Bronchus fibroblast of lung (primary cell): ENCODE results near the gene CCR1. TPM values are rescaled to one million over a fixed set of nuclear protein-coding genes. Genes with fewer than 3 reads are reported as not detected.

Source experiments
- total RNA-seq: library from RNA; depleted of rRNA; stranded (reverse); fragments of >200 nt; gene quantifications from 2 replicates; pipeline ENCODE4 v1.2.3, GENCODE V29; 2015

CCR1 gene
- not detected in 2 replicates for total RNA-seq

GRCh38 chr3:46208167-46208704 lies at the start of gene CCR1:
Gene CCR1 (minus strand): TSS chr3:46208313. CDS start chr3:46204313, 4,000 bp downstream.

DNA sequence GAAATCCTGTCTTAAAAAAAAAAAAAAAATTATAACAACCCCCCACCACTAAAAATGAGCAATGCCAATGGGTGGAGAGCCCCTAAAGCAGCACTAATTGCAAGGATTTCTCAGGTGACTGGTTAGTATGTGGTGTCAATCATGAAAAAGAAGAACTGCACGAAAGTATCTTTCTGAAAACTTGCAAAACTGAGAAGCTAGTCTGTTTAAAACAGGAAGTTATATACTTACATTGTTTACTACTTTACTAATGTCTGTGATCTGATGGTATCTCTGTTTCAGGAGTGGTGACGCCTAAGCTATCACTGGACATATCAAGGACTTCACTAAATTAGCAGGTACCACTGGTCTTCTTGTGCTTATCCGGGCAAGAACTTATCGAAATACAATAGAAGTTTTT lies 34.0 kb upstream of the CCR1 start, which contains the start of gene CCR3:
TSS of gene CCR3 (plus strand) at position 341 of the 400 bp plus-strand sequence. CDS start 22,699 bp downstream, outside the sequence.

Other genes starting within 250 kb of the CCR1 start
- gene FYCO1, start 212.5 kb downstream of the CCR1 start, total RNA-seq: 7.1 and 8.6 TPM in 2 replicates
- not detected in 2 replicates for gene XCR1, start 180.8 kb downstream of the CCR1 start, total RNA-seq
- not detected in 2 replicates for gene CCR3, start 34.1 kb upstream of the CCR1 start, total RNA-seq
- gene CCR2, start 145.8 kb upstream of the CCR1 start, total RNA-seq: not detected in 2 replicates
- gene CCR5, start 162.6 kb upstream of the CCR1 start, total RNA-seq: not detected in 2 replicates
- gene CCRL2, start 198.9 kb upstream of the CCR1 start, total RNA-seq: 0.45 TPM in 1 of 2 replicates, not detected in the other